SK-N-MC (cell line): ENCODE measurements around the gene KRT76.

Experiments
- EZH2 ChIP-seq: fragments of 200-600 bp; sonication (generic); IDR thresholded peaks from one replicate; pipeline ENCODE4 v1.6.1; 2017; ENCODE audit warnings: antibody characterized with exemption
- POLR2AphosphoS5 ChIP-seq: IDR thresholded peaks from 2 replicates; pipeline ENCODE4 v1.6.1; 2012; ENCODE audit warnings: mild to moderate bottlenecking, low read depth, low read length, borderline replicate concordance

GRCh38 chr12:52811191-52812072 is 34.3 kb upstream of the KRT76 start:
- TF ChIP-seq POLR2AphosphoS5 (no peak), EZH2 (no peak)
